GM12872 (cell line): ENCODE results near the gene PTRH2.

Experiments used
- CTCF ChIP-seq: IDR thresholded peaks from 3 replicates; pipeline ENCODE4 v1.5.1; 2011; ENCODE audit warnings: low read depth, mild to moderate bottlenecking, low read length, moderate library complexity; ENCODE audit not compliant: insufficient read depth

Gene PTRH2

GRCh38 chr17:59684967-59685366, 22.3 kb downstream of the PTRH2 start:
- TF ChIP-seq CTCF: no peak

GRCh38 chr17:59683283-59683682, 23.9 kb downstream of the PTRH2 start:
- no peak for TF ChIP-seq CTCF

GRCh38 chr17:59680314-59680713, 26.9 kb downstream of the PTRH2 start:
- no peak for TF ChIP-seq CTCF

- TF ChIP-seq CTCF: no peak
Observed at GRCh38 chr17:59678918-59679317, 28.3 kb downstream of the PTRH2 start.

GRCh38 chr17:59676716-59677115, 30.5 kb downstream of the PTRH2 start:
- no peak for TF ChIP-seq CTCF

GRCh38 chr17:59675231-59675630, 32.0 kb downstream of the PTRH2 start:
- no peak for TF ChIP-seq CTCF

GRCh38 chr17:59671386-59671785, 35.8 kb downstream of the PTRH2 start:
- TF ChIP-seq CTCF: no peak

GRCh38 chr17:59669944-59670343, 37.3 kb downstream of the PTRH2 start:
- no peak for TF ChIP-seq CTCF
